Stimulated activated memory B cell treated with anti-CD40 and anti-IgM and Interleukin-4, amounts not matched to agents 10 μg/mL and 1 μg/mL and 100 μg/mL, for 72 hours (primary cell): Measurements from ENCODE around the gene UIMC1.
A peak's percentile ranks its signal among the peaks of the same experiment; 100 is the strongest.

Source experiments
- ATAC-seq: fragments of 150-1000 bp; cut with Tn5 transposase; 2 replicates; pipeline ENCODE4 v1.10.0; 2021
- H3K27ac Mint-ChIP-seq: one replicate; pipeline ENCODE4 v1.8.0; 2022; ENCODE audit warnings: mild to moderate bottlenecking, mixed read lengths
- H3K27me3 Mint-ChIP-seq: one replicate; pipeline ENCODE4 v1.8.0; 2022; ENCODE audit warnings: mixed read lengths
- H3K36me3 Mint-ChIP-seq: one replicate; pipeline ENCODE4 v1.8.0; 2022; ENCODE audit warnings: mixed read lengths
- H3K4me1 Mint-ChIP-seq: one replicate; pipeline ENCODE4 v1.8.0; 2022; ENCODE audit warnings: mixed read lengths
- H3K4me3 Mint-ChIP-seq: one replicate; pipeline ENCODE4 v1.8.0; 2022; ENCODE audit warnings: mild to moderate bottlenecking, moderate library complexity, mixed read lengths
- H3K9me3 Mint-ChIP-seq: one replicate; pipeline ENCODE4 v1.8.0; 2022; ENCODE audit warnings: mixed read lengths

Gene UIMC1

GRCh38 chr5:176908675-176909368 lies 97.8 kb downstream of the UIMC1 start:
- H3K4me3 Mint-ChIP-seq: no peak overlapping the region
- no peak for ATAC-seq
- H3K27me3 Mint-ChIP-seq: no peaks in the 10 kb centered on the region
- peaks cover 60% of the 10 kb centered on the region for H3K36me3 Mint-ChIP-seq
- H3K27ac Mint-ChIP-seq: peak overlapping the region; percentile 35
- peaks cover 4% of the 10 kb centered on the region for H3K4me1 Mint-ChIP-seq
- H3K9me3 Mint-ChIP-seq: no peaks in the 10 kb centered on the region

- no peaks in the 10 kb centered on the region for H3K27me3 Mint-ChIP-seq
- peaks cover 62% of the 10 kb centered on the region for H3K36me3 Mint-ChIP-seq
- no peak overlapping the region for H3K4me3 Mint-ChIP-seq
- no peak for ATAC-seq
- no peak overlapping the region for H3K27ac Mint-ChIP-seq
- peaks cover 9% of the 10 kb centered on the region for H3K4me1 Mint-ChIP-seq
- no peaks in the 10 kb centered on the region for H3K9me3 Mint-ChIP-seq
Measured at GRCh38 chr5:176906796-176907195, 99.8 kb downstream of the UIMC1 start.

GRCh38 chr5:176906126-176906525 lies 100.5 kb downstream of the UIMC1 start:
- Mint-ChIP-seq H3K27me3 (no peaks in the 10 kb centered on the region), H3K9me3 (no peaks in the 10 kb centered on the region), H3K4me3 (no peak overlapping the region), H3K4me1 (peaks cover 13% of the 10 kb centered on the region), H3K36me3 (peaks cover 64% of the 10 kb centered on the region), H3K27ac (no peak overlapping the region)
- ATAC-seq: no peak

- no peak for ATAC-seq
- H3K36me3 Mint-ChIP-seq: peaks cover 55% of the 10 kb centered on the region
- no peaks in the 10 kb centered on the region for H3K9me3 Mint-ChIP-seq
- peaks cover 15% of the 10 kb centered on the region for H3K4me1 Mint-ChIP-seq
- H3K27ac Mint-ChIP-seq: no peak overlapping the region
- no peaks in the 10 kb centered on the region for H3K27me3 Mint-ChIP-seq
- no peak overlapping the region for H3K4me3 Mint-ChIP-seq
Measured at GRCh38 chr5:176904276-176904675, 102.3 kb downstream of the UIMC1 start.

- ATAC-seq: no peak
- H3K4me1 Mint-ChIP-seq: peaks cover 19% of the 10 kb centered on the region
- H3K36me3 Mint-ChIP-seq: peaks cover 46% of the 10 kb centered on the region
- no peaks in the 10 kb centered on the region for H3K9me3 Mint-ChIP-seq
- no peaks in the 10 kb centered on the region for H3K27me3 Mint-ChIP-seq
- no peak overlapping the region for H3K27ac Mint-ChIP-seq
- no peak overlapping the region for H3K4me3 Mint-ChIP-seq
Measured at GRCh38 chr5:176902911-176903664, 103.5 kb downstream of the UIMC1 start.

GRCh38 chr5:176902102-176902814 lies 104.3 kb downstream of the UIMC1 start:
- Mint-ChIP-seq H3K36me3 (peaks cover 37% of the 10 kb centered on the region), H3K4me3 (no peak overlapping the region)

GRCh38 chr5:176901260-176902101 lies 105.1 kb downstream of the UIMC1 start:
- no peak overlapping the region for H3K4me3 Mint-ChIP-seq
- H3K36me3 Mint-ChIP-seq: peaks cover 33% of the 10 kb centered on the region
- peaks cover 19% of the 10 kb centered on the region for H3K4me1 Mint-ChIP-seq
- H3K9me3 Mint-ChIP-seq: no peaks in the 10 kb centered on the region
- H3K27ac Mint-ChIP-seq: peak overlapping the region; percentile 77
- peak; percentile 86 for ATAC-seq
- H3K27me3 Mint-ChIP-seq: no peaks in the 10 kb centered on the region

More at GRCh38 chr5:176902102-176902814, 104.3 kb downstream of the UIMC1 start:
- Mint-ChIP-seq H3K4me1 (peaks cover 19% of the 10 kb centered on the region), H3K27ac (peak overlapping the region; percentile 77), H3K9me3 (no peaks in the 10 kb centered on the region), H3K27me3 (no peaks in the 10 kb centered on the region)
- ATAC-seq: no peak

GRCh38 chr5:176900780-176901204 lies 105.8 kb downstream of the UIMC1 start:
- ATAC-seq: no peak
- H3K9me3 Mint-ChIP-seq: no peaks in the 10 kb centered on the region
- no peak overlapping the region for H3K4me3 Mint-ChIP-seq
- no peak overlapping the region for H3K27ac Mint-ChIP-seq
- peaks cover 27% of the 10 kb centered on the region for H3K36me3 Mint-ChIP-seq
- H3K4me1 Mint-ChIP-seq: peaks cover 19% of the 10 kb centered on the region
- no peaks in the 10 kb centered on the region for H3K27me3 Mint-ChIP-seq

GRCh38 chr5:176899946-176900779 lies 106.4 kb downstream of the UIMC1 start:
- peaks cover 20% of the 10 kb centered on the region for H3K36me3 Mint-ChIP-seq
- no peak overlapping the region for H3K27ac Mint-ChIP-seq
- no peak overlapping the region for H3K4me3 Mint-ChIP-seq
- no peaks in the 10 kb centered on the region for H3K9me3 Mint-ChIP-seq
- no peak for ATAC-seq
- no peaks in the 10 kb centered on the region for H3K27me3 Mint-ChIP-seq
- H3K4me1 Mint-ChIP-seq: peaks cover 19% of the 10 kb centered on the region

- no peak for ATAC-seq
- Mint-ChIP-seq H3K27ac (no peak within 1 kb of the TSS), H3K36me3 (peaks cover 13% of the 10 kb centered on the region)
Measured at GRCh38 chr5:176899296-176899891, 107.2 kb downstream of the UIMC1 start, which contains the start of gene HK3. Gene HK3 (minus strand): TSS chr5:176899346. CDS start chr5:176896159, 3,187 bp downstream.

GRCh38 chr5:176897263-176897662 lies 109.3 kb downstream of the UIMC1 start:
- Mint-ChIP-seq H3K36me3 (peaks cover 6% of the 10 kb centered on the region), H3K4me3 (no peak overlapping the region), H3K27me3 (peaks cover 2% of the 10 kb centered on the region), H3K9me3 (no peaks in the 10 kb centered on the region), H3K27ac (no peak overlapping the region), H3K4me1 (peaks cover 18% of the 10 kb centered on the region)
- ATAC-seq: no peak

More at GRCh38 chr5:176899296-176899891, 107.2 kb downstream of the UIMC1 start, which contains the start of gene HK3:
- Mint-ChIP-seq H3K4me3 (no peak within 1 kb of the TSS), H3K9me3 (no peaks in the 10 kb centered on the region), H3K4me1 (peaks cover 19% of the 10 kb centered on the region), H3K27me3 (no peaks in the 10 kb centered on the region)

GRCh38 chr5:176895831-176896230 lies 110.7 kb downstream of the UIMC1 start:
- no peak overlapping the region for H3K27ac Mint-ChIP-seq
- H3K9me3 Mint-ChIP-seq: no peaks in the 10 kb centered on the region
- H3K4me3 Mint-ChIP-seq: no peak overlapping the region
- peaks cover 10% of the 10 kb centered on the region for H3K4me1 Mint-ChIP-seq
- H3K27me3 Mint-ChIP-seq: peaks cover 17% of the 10 kb centered on the region
- no peak for ATAC-seq
- no peaks in the 10 kb centered on the region for H3K36me3 Mint-ChIP-seq

GRCh38 chr5:176894298-176894697 lies 112.3 kb downstream of the UIMC1 start:
- Mint-ChIP-seq H3K36me3 (no peaks in the 10 kb centered on the region), H3K9me3 (no peaks in the 10 kb centered on the region), H3K4me1 (peaks cover 4% of the 10 kb centered on the region), H3K27ac (no peak overlapping the region), H3K27me3 (peaks cover 17% of the 10 kb centered on the region), H3K4me3 (no peak overlapping the region)
- peak; percentile 15 for ATAC-seq
